ENCODE measurements around the gene PDE4B. TPM values are rescaled to one million over a fixed set of nuclear protein-coding genes. Genes with fewer than 3 reads are reported as not detected.

Gene PDE4B
- polyA plus RNA-seq, 1 experiment = 17.6 TPM

DNA sequence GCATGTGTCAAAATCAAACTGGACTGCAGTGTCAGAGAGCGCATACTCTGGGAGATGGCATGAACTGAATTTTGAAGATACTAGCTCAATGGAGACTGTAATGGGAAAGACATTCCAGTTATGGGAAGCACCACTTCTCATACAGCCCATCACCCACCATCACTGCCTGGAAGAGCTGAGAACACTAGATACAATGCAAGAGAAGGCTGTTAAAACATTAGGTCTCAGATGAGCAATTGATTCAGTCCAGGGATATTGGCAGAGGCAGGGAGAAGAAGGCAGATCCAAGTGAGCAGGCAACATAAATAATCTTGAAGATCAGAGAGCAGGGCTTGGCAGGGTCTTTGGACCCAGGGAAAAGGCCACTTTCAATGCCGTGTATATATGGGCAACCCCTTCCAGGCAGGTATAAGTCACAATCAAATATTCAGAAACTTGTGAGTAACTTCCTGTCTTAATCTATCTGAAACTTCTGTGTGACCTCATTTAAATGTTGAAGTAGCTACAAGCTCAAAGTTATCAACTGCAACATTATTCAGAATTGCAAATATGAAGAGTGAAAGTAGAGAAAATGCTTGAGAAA is 450.9 kb downstream of the PDE4B start:
- TF ChIP-seq, protein P1, sequence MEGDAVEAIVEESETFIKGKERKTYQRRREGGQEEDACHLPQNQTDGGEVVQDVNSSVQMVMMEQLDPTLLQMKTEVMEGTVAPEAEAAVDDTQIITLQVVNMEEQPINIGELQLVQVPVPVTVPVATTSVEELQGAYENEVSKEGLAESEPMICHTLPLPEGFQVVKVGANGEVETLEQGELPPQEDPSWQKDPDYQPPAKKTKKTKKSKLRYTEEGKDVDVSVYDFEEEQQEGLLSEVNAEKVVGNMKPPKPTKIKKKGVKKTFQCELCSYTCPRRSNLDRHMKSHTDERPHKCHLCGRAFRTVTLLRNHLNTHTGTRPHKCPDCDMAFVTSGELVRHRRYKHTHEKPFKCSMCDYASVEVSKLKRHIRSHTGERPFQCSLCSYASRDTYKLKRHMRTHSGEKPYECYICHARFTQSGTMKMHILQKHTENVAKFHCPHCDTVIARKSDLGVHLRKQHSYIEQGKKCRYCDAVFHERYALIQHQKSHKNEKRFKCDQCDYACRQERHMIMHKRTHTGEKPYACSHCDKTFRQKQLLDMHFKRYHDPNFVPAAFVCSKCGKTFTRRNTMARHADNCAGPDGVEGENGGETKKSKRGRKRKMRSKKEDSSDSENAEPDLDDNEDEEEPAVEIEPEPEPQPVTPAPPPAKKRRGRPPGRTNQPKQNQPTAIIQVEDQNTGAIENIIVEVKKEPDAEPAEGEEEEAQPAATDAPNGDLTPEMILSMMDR (IDR thresholded peaks at IDR 0.05; ENCODE audit: low read depth, low read length) = no peak
- DNase-seq (ENCODE audit: low read depth, low spot score) = no peak
- CTCF ChIA-PET = interaction anchor here (0.7 to 20.2 kb wide), 20 partner anchors 8 to 525 kb away, joined by 3 to 484 read pairs (median 12); no protein-coding TSS in a partner anchor
- POLR2A ChIA-PET = no interaction called here
- no peaks in the 10 kb centered on the region for H3K9me3 ChIP-seq (ENCODE audit: control insufficient read depth, insufficient read depth, low read length)
- H3K4me3 ChIP-seq (ENCODE audit: low read depth, low read length) = no peak overlapping the region
- H3K27ac ChIP-seq (ENCODE audit: low read depth, low read length) = no peak overlapping the region
- H3K27me3 ChIP-seq (ENCODE audit: control insufficient read depth, insufficient read depth, low read length) = no peaks in the 10 kb centered on the region

GRCh38 chr1:66244429-66244828 is 451.7 kb downstream of the PDE4B start:
- DNase-seq (ENCODE audit: low read depth, low spot score) = no peak
- ChIA-PET POLR2A (no interaction called here), CTCF (interaction anchor here (0.8 to 20.2 kb wide), 9 partner anchors 8 to 526 kb away, joined by 4 to 484 read pairs (median 26); no protein-coding TSS in a partner anchor)
- Histone ChIP-seq H3K27me3 (ENCODE audit: control insufficient read depth, insufficient read depth, low read length) (no peaks in the 10 kb centered on the region), H3K4me3 (ENCODE audit: low read depth, low read length) (no peak overlapping the region), H3K9me3 (ENCODE audit: control insufficient read depth, insufficient read depth, low read length) (no peaks in the 10 kb centered on the region), H3K27ac (ENCODE audit: low read depth, low read length) (no peak overlapping the region)
- TF ChIP-seq, protein P1 (IDR thresholded peaks at IDR 0.05; ENCODE audit: low read depth, low read length) = no peak

- no peak for DNase-seq (ENCODE audit: low read depth, low spot score)
- no peak overlapping the region for H3K4me3 ChIP-seq (ENCODE audit: low read depth, low read length)
- CTCF ChIA-PET = interaction anchor here (0.6 to 20.2 kb wide), 4 partner anchors 11 to 306 kb away, joined by 3 to 484 read pairs (median 147); no protein-coding TSS in a partner anchor
- no peak overlapping the region for H3K27ac ChIP-seq (ENCODE audit: low read depth, low read length)
- no peaks in the 10 kb centered on the region for H3K27me3 ChIP-seq (ENCODE audit: control insufficient read depth, insufficient read depth, low read length)
- TF ChIP-seq, protein P1 (IDR thresholded peaks at IDR 0.05; ENCODE audit: low read depth, low read length) = no peak
- POLR2A ChIA-PET = no interaction called here
- H3K9me3 ChIP-seq (ENCODE audit: control insufficient read depth, insufficient read depth, low read length) = no peaks in the 10 kb centered on the region
These were observed 453.0 kb downstream of the PDE4B start for GRCh38 chr1:66245691-66246090.

DNA sequence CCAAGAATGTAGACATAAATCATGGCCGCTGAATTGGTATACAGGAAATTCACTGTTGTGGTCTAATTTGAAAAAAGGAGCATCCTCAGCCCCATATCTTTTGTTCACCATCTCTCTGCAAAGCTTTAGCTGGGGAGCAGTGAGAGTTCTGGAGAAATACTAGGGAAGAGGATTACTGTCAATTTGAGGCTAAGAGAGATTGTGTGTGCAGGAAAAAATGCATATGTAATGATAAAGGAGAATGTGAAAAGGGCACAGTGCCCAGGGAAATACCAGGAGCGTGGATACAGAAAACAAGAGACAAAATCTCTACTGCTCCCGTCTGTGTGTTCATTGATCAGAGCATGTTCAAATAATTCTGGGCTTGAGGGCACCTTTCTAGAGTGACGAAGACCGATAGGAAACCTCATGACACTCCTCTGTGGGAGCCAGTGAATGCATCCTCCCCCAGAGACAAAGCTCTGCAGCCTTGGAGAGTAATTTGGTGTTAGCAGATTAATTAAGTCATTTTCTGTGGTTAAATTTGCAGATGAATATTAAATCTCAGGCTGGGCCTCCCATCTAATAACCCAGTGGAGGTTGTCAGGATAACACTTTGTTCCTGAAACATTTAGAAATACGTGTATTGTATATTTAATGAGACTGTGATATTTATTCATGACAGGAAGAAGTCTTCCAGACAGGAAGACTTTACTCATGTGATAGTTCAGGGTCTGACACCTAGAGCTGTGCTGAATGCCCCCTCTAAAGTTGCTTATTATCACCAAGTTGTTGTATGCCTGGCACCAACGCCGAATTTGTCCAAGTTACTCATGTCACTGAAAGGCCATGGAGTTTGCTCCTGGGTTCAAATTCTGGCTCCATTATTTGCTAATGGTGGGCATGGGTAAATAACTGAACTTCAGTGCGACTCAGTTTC is 453.9 kb downstream of the PDE4B start:
- TF ChIP-seq, protein P1 (IDR thresholded peaks at IDR 0.05; ENCODE audit: low read depth, low read length) = no peak
- no peaks in the 10 kb centered on the region for H3K9me3 ChIP-seq (ENCODE audit: control insufficient read depth, insufficient read depth, low read length)
- no peaks in the 10 kb centered on the region for H3K27me3 ChIP-seq (ENCODE audit: control insufficient read depth, insufficient read depth, low read length)
- no peak overlapping the region for H3K27ac ChIP-seq (ENCODE audit: low read depth, low read length)
- no peak for DNase-seq (ENCODE audit: low read depth, low spot score)
- CTCF ChIA-PET = interaction anchor here (0.5 to 20.2 kb wide), 6 partner anchors 11 to 1011 kb away, joined by 3 to 484 read pairs (median 4); no protein-coding TSS in a partner anchor
- POLR2A ChIA-PET = no interaction called here
- no peak overlapping the region for H3K4me3 ChIP-seq (ENCODE audit: low read depth, low read length)
